GM21723 (cell line): ENCODE data around the gene PVALEF.

Source experiments
- ATAC-seq: cut with Tn5 transposase; IDR thresholded peaks from one replicate; pipeline ENCODE4 v1.9.1; 2021; ENCODE audit warnings: mild to moderate bottlenecking, moderate library complexity; ENCODE audit not compliant: unreplicated experiment

The PVALEF gene

DNA sequence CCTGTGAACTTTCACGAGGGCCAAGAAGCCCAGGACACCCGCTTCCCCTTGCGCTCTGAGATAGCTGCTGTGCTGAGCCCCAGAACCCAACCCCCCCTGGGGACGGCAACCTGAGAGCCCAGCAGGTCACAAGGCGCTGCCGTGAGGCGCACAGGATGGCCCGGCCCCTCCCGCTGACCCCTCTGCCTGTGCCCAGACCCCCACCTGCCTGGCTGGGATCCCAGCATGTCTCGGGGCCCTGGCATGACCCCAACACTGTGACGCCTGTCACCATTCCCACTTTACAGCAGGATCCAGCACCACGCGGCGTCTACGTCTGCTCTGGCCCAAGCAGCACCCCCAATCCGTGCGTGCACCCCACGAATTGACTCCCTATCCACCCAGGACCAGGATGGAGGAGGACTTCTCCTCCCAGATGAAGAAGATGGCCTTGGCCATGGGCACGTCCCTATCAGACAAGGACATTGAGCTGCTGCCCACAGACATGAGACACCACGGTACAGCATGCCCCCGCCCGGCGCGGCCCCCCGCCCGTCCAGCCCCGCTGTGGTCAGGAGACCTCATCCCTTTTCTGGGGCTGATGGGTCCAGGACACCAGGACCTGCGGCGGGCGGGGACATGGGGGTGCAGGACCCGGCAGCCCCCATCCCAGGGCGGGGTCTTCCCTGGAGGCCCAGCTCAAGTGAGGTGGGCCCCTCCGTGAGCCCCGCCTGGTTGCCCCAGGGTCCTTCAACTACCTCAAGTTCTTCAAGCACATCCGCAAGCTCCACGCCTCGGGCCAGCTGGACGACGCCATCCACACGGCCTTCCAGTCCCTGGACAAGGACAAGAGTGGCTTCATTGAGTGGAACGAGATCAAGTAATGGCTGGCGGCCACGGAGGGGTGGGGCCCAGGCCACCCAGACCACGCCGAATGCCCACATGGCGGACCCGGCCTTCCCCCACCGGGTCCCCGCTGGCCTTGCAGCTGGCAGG, 15.8 kb downstream of the PVALEF start:
- no peak for ATAC-seq

GRCh38 chr17:81181811-81182185, 16.5 kb downstream of the PVALEF start:
- ATAC-seq: no peak

DNA sequence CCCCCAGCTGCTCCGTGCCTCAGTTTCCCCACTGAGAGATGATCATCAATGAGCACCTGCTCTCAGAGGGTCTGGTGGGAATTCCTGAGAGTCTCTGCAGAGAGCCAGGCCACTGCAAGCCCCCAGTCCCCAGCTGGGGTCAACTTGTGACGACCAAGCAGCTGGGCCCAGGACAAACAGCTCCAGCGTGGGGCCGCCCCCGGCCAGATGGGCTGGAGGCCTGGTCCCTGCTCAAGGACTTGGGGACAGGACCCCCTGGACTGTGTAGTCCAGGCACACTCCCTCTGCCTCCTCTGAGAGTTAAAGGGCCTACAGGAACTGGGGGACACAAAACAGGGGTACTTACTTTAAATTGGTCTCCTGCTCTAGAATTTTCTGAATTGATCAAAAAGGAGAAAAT, 17.3 kb downstream of the PVALEF start:
- no peak for ATAC-seq

DNA sequence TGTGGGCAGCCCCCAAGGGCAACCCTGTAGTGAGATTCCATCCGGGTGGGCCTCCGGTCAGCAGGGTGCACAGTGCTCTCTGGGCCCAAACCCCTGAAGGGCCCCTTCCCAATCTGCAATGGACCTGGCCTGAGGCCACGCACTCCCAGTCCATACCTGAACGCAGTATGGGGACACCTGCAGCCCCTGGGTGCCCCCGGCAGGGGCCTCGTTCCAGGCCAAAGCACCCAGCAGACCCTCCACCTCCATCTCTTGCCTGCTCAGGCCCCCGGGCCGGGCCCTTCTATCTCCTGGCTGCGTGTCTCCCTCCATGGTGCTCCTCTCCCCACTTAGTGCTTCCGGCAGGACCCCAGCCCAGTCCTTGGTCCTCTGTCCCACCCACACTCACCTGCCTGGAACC, 18.0 kb downstream of the PVALEF start:
- no peak for ATAC-seq

- ATAC-seq: no peak
Measured at GRCh38 chr17:81183807-81184206, 18.5 kb downstream of the PVALEF start.

DNA sequence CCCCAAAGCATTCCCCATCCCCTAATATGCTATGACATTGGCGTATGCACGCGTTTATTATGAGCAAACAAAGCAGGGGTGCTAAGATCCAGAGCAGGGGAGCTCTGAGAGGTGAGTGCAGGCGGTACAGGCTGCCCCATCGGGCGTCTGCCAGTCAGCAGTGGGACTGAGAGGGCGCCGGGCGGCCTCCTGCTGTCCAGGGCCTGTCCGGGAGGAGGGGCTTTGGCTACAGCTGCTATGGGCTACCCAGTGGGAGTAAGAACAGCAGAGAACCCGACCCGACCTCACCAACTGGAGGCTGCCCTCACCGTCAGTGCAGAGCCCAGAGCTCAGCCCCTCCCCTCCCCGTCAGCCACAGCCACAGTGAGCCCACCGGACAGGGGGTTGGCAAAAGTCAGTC, 19.2 kb downstream of the PVALEF start:
- ATAC-seq: no peak

- no peak for ATAC-seq
Measured at GRCh38 chr17:81186203-81186602, 20.9 kb downstream of the PVALEF start.

GRCh38 chr17:81187120-81187519, 21.8 kb downstream of the PVALEF start:
- no peak for ATAC-seq

GRCh38 chr17:81187586-81188490, 22.5 kb downstream of the PVALEF start:
- ATAC-seq: no peak

DNA sequence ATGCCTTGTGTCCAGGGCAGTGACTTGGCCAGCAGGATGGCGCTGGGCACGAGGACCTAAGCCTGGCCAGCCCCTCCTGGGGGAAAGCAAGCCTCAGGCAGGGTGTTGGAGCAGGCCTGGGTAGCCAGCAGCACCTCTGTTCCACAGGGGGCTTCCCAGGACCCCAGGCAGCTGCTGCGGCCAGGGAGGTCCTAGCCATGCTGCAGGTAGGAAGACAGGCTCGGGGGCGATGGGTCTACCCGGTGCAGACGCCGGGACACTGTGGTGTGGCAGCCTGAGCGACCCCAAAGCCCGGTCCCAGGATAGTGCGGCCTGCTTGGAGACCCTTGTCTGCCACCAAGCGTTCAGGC, 23.2 kb downstream of the PVALEF start:
- ATAC-seq: no peak

DNA sequence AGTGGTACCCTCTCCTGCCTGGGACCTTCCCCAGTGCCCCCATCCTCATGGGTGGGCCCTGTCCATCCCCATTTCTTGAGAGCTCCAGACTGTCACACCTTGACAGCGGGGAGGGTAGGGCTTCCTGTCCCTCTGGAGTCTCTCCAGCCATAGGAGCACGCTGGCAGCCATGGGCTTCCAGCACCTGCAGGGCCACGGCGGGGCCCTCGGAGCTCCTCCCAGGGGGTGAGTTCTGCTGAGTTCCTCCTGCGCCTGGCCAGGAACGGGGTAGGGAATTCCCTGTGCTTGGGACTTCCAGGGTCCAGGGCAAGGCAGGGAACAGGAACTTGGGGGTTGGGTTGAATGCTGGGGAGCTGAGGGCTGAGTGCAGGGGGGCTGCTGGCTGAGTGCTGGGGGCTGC, 23.7 kb downstream of the PVALEF start:
- ATAC-seq: no peak

GRCh38 chr17:81189670-81190530, 24.6 kb downstream of the PVALEF start:
- ATAC-seq: no peak

GRCh38 chr17:81190591-81190990, 25.3 kb downstream of the PVALEF start:
- no peak for ATAC-seq

DNA sequence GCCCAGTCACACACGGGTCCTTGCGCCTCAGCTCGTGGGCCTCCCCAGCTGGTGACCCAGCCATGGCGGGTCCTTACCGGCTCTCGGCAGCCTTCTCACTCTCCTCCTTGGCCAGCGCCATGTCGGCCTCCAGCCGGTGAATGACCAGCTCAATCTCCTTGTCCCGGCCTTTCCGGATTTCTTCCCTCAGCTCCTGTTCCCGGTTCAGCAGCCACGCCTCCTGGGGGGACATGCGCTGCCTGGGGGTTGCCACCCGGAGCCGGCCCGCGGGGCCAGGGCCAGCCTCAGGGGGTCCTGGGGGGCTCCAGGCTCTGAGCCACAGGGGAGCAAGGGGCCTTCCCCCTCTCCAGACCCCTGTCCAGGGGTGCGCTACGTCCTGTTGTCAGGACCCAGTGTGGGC, 25.8 kb downstream of the PVALEF start:
- ATAC-seq: no peak

DNA sequence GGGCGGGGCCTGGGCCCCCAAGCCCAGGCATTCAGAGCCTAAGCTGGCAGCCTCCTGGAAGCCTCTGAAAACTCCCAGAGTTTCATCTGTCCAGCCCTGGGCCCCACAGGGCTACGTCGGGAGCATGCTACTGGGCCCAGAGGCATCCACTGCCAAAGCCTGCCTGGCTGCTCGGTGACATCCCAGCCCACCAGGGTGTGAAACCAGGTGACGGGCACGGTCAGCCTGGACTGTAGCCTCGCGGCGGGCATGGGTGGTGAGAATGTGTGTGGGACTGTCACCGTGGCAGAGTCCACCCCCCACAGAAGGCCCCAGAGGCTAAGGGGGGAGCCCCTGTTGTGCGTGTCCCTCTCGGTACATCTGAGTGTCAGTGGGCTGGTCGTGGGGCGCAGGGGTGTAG, 26.3 kb downstream of the PVALEF start:
- ATAC-seq: no peak

GRCh38 chr17:81192386-81193050, 27.2 kb downstream of the PVALEF start:
- ATAC-seq: no peak

- no peak for ATAC-seq
Measured at GRCh38 chr17:81193051-81193410, 27.7 kb downstream of the PVALEF start.

GRCh38 chr17:81193470-81194224, 28.3 kb downstream of the PVALEF start:
- ATAC-seq: no peak

GRCh38 chr17:81194225-81194760, 29.0 kb downstream of the PVALEF start:
- no peak for ATAC-seq
